Keratinocyte (primary cell): ENCODE data around the gene MARCHF11. TPM values are rescaled to one million over a fixed set of nuclear protein-coding genes. Genes with fewer than 3 reads are reported as not detected.

Experiments used
- DNase-seq: peaks from one replicate; pipeline ENCODE4 v3.0.0-alpha.2; 2011; ENCODE audit warnings: low read depth, missing footprints, low spot score
- FAIRE-seq: peaks from 2 replicates; lab custom pipeline; 2011; peaks lifted over from hg19 to GRCh38; lab: Jason Lieb, UNC
- H2AFZ ChIP-seq: 2 replicates; pipeline ENCODE4 v1.6.0; 2012; ENCODE audit warnings: low read length, control low read depth, inconsistent platforms; ENCODE audit not compliant: control insufficient read depth
- H3K27ac ChIP-seq: 2 replicates; pipeline ENCODE4 v1.5.1; 2011; ENCODE audit warnings: low read length; ENCODE audit not compliant: control insufficient read depth, insufficient read depth
- H3K27me3 ChIP-seq: 3 replicates; pipeline ENCODE4 v1.6.0; 2011; ENCODE audit warnings: low read length; ENCODE audit not compliant: control insufficient read depth, insufficient read depth; ENCODE audit errors: extremely low read depth
- H3K36me3 ChIP-seq, 2 experiments: 2 replicates in 1 of 2; 3 replicates in 1 of 2; pipeline ENCODE4 v1.5.1; 2011; ENCODE audit warnings: low read length in 2 of 2, mild to moderate bottlenecking in 1 of 2; ENCODE audit not compliant: control insufficient read depth in 2 of 2, insufficient read depth in 2 of 2; ENCODE audit errors: extremely low read depth in 1 of 2
- H3K4me1 ChIP-seq: 3 replicates; pipeline ENCODE4 v1.5.1; 2011; ENCODE audit warnings: low read length; ENCODE audit not compliant: control insufficient read depth, insufficient read depth; ENCODE audit errors: extremely low read depth
- H3K4me2 ChIP-seq: 3 replicates; pipeline ENCODE4 v1.6.0; 2011; ENCODE audit warnings: low read depth, low read length; ENCODE audit not compliant: control insufficient read depth, insufficient read depth; ENCODE audit errors: extremely low read depth
- H3K4me3 ChIP-seq, 3 experiments: fragments of 200-600 bp in 1 of 3; sonication (generic) in 1 of 3; 2 replicates in 2 of 3; 3 replicates in 1 of 3; pipeline ENCODE4 v1.5.1; 2011 to 2016; ENCODE audit warnings: low read length in 3 of 3, mild to moderate bottlenecking in 3 of 3, control low read depth in 2 of 3, inconsistent platforms in 1 of 3, low read depth in 1 of 3, mixed read lengths in 1 of 3, mixed run types in 1 of 3, moderate library complexity in 1 of 3; ENCODE audit not compliant: control insufficient read depth in 2 of 3, insufficient read depth in 2 of 3; ENCODE audit errors: extremely low read depth in 1 of 3
- H3K79me2 ChIP-seq: 2 replicates; pipeline ENCODE4 v1.6.0; 2012; ENCODE audit warnings: low read length; ENCODE audit not compliant: control insufficient read depth, insufficient read depth
- H3K9ac ChIP-seq: 3 replicates; pipeline ENCODE4 v1.6.0; 2011; ENCODE audit warnings: low read length; ENCODE audit not compliant: control insufficient read depth, insufficient read depth; ENCODE audit errors: extremely low read depth
- H3K9me1 ChIP-seq: 3 replicates; pipeline ENCODE4 v1.6.0; 2011; ENCODE audit warnings: low read length; ENCODE audit not compliant: control insufficient read depth, insufficient read depth; ENCODE audit errors: extremely low read depth
- H3K9me3 ChIP-seq: 2 replicates; pipeline ENCODE4 v1.5.1; 2012; ENCODE audit warnings: low read depth, low read length; ENCODE audit not compliant: control insufficient read depth
- H4K20me1 ChIP-seq: 3 replicates; pipeline ENCODE4 v1.6.0; 2011; ENCODE audit warnings: low read length; ENCODE audit not compliant: control insufficient read depth, insufficient read depth; ENCODE audit errors: extremely low read depth
- CTCF ChIP-seq, 3 experiments: IDR thresholded peaks in 1 of 3; conservative IDR thresholded peaks in 1 of 3; optimal IDR thresholded peaks in 1 of 3; 2 replicates in 2 of 3; 3 replicates in 1 of 3; pipeline versions ENCODE3 to v1.5.1; 2011; ENCODE audit warnings: low read length in 3 of 3, mild to moderate bottlenecking in 3 of 3, moderate library complexity in 2 of 3, control low read depth in 1 of 3, inconsistent platforms in 1 of 3; ENCODE audit not compliant: insufficient read depth in 2 of 3; ENCODE audit errors: extremely low read depth in 1 of 3
- EZH2 ChIP-seq: IDR thresholded peaks from one replicate; pipeline ENCODE4 v1.6.1; 2012; ENCODE audit warnings: inconsistent platforms, mild to moderate bottlenecking, low read length, moderate library complexity
- dilution Hi-C: fragments of 300-500 bp; cut with MboI; formaldehyde crosslinking; loops from one replicate; pipeline ENCODE4 v1.7.0; 2020; ENCODE audit warnings: low sequenced_read_pairs; ENCODE audit not compliant: extremely low pct_ligation_motif_present
- polyA plus RNA-seq, 5 experiments: library from polyadenylated mRNA; depleted of rRNA in 3 of 5; stranded (reverse) in 3 of 5; stranded (forward) in 1 of 5; unstranded in 1 of 5; fragments of >200 nt; gene quantifications; 1 replicate in 1 of 5; 2 replicates in 3 of 5; 3 replicates in 1 of 5; pipeline versions ENCODE4 v1.2.1 to v1.2.3, GENCODE V29; 2011 to 2012; ENCODE audit warnings: missing spikeins in 2 of 5, low read depth in 1 of 5, low replicate concordance in 1 of 5
- small RNA-seq, 3 experiments: library from RNA; depleted of rRNA; stranded (forward); fragments of <200 nt; gene quantifications; one replicate each; pipeline ENCODE3, GENCODE V24; 2012; ENCODE audit warnings: low read depth in 3 of 3, low replicate concordance in 1 of 3; ENCODE audit not compliant: insufficient read length in 3 of 3

The MARCHF11 gene
- polyA plus RNA-seq, 1 donor (not counting 4 experiments of a cell fraction or from before 2014, with no cell fraction given), result 0.16 TPM

- Histone ChIP-seq H3K4me3 (no peak overlapping the region), H3K79me2 (no peaks in the 10 kb centered on the region), H3K9me1 (no peaks in the 10 kb centered on the region), H3K9ac (no peak overlapping the region), H3K27ac (no peak overlapping the region), H3K9me3 (no peaks in the 10 kb centered on the region), H3K36me3 (no peaks in the 10 kb centered on the region), H2AFZ (no peak overlapping the region), H3K27me3 (no peaks in the 10 kb centered on the region), H4K20me1 (no peaks in the 10 kb centered on the region), H3K4me2 (no peak overlapping the region), H3K4me1 (no peaks in the 10 kb centered on the region)
- DNase-seq (no peak), FAIRE-seq (no peak)
- no peak for TF ChIP-seq EZH2
- TF ChIP-seq CTCF (optimal IDR thresholded peaks at IDR 0.05 in 1 of 3, IDR thresholded peaks at IDR 0.05 in 1 of 3, conservative IDR thresholded peaks at IDR 0.05 in 1 of 3; ENCODE audit: extremely low read depth in 1 of 3, insufficient read depth in 2 of 3, low read length in 3 of 3), result no peak
- dilution Hi-C loops, result no loop called here
Observed at GRCh38 chr5:16017720-16018119, 161.9 kb downstream of the MARCHF11 start.

Small RNAs within 50 kb of the gene (small RNA-seq; reads per million reads assigned to genes)
- 0 reads per million in 3 experiments for gene RNA5SP178
